Fibroblast of mammary gland (primary cell): ENCODE measurements around the gene CASS4.

Experiments
- DNase-seq: peaks from one replicate; pipeline ENCODE4 v3.0.0-alpha.2; 2010; ENCODE audit warnings: low read depth
- H3K4me3 ChIP-seq: 2 replicates; pipeline ENCODE4 v1.5.1; 2011; ENCODE audit warnings: low read depth, mild to moderate bottlenecking, low read length, moderate library complexity; ENCODE audit not compliant: control insufficient read depth
- CTCF ChIP-seq: conservative IDR thresholded peaks from 2 replicates; pipeline ENCODE4 v1.5.1; 2011; ENCODE audit warnings: low read depth, low read length, inconsistent platforms; ENCODE audit not compliant: control insufficient read depth, insufficient read depth

Gene CASS4

GRCh38 chr20:56483970-56484369 lies 71.9 kb downstream of the CASS4 start:
- no peak for TF ChIP-seq CTCF
- H3K4me3 ChIP-seq = no peak overlapping the region
- DNase-seq = no peak

GRCh38 chr20:56487216-56487615 lies 75.2 kb downstream of the CASS4 start:
- no peak for DNase-seq
- TF ChIP-seq CTCF = no peak
- no peak overlapping the region for H3K4me3 ChIP-seq

GRCh38 chr20:56488566-56488965 lies 76.5 kb downstream of the CASS4 start:
- no peak for TF ChIP-seq CTCF
- H3K4me3 ChIP-seq = no peak overlapping the region
- no peak for DNase-seq

- TF ChIP-seq CTCF = no peak
- no peak for DNase-seq
- H3K4me3 ChIP-seq = no peak overlapping the region
Measured at GRCh38 chr20:56501116-56501515, 89.1 kb downstream of the CASS4 start.

- no peak for DNase-seq
- no peak overlapping the region for H3K4me3 ChIP-seq
- TF ChIP-seq CTCF = no peak
Measured at GRCh38 chr20:56503916-56504315, 91.9 kb downstream of the CASS4 start.

- H3K4me3 ChIP-seq = no peak overlapping the region
- peak; percentile 51 for TF ChIP-seq CTCF
- peak; percentile 4 for DNase-seq
Measured at GRCh38 chr20:56504373-56505005, 92.4 kb downstream of the CASS4 start.

- no peak overlapping the region for H3K4me3 ChIP-seq
- no peak for DNase-seq
- no peak for TF ChIP-seq CTCF
Measured at GRCh38 chr20:56506103-56506502, 94.0 kb downstream of the CASS4 start.
